Epithelial cell of proximal tubule (primary cell): ENCODE data around the gene SKAP1. TPM values are rescaled to one million over a fixed set of nuclear protein-coding genes. Genes with fewer than 3 reads are reported as not detected.

Experiments
- DNase-seq: peaks from one replicate; pipeline ENCODE4 v3.0.0-alpha.2; 2011; ENCODE audit warnings: low read depth
- H3K4me3 ChIP-seq: 2 replicates; pipeline ENCODE4 v1.5.1; 2011; ENCODE audit warnings: low read depth, mild to moderate bottlenecking, low read length
- CTCF ChIP-seq: conservative IDR thresholded peaks from 2 replicates; pipeline ENCODE4 v1.5.1; 2012; ENCODE audit warnings: low read depth, mild to moderate bottlenecking, low read length
- total RNA-seq: library from RNA; depleted of rRNA; stranded (reverse); fragments of >200 nt; gene quantifications from 2 replicates; pipeline ENCODE4 v1.2.3, GENCODE V29; 2015

SKAP1 gene
- total RNA-seq: 1.5 and 11.4 TPM in 2 replicates

- H3K4me3 ChIP-seq: peak within 1 kb of the TSS; percentile 52
- no peak for TF ChIP-seq CTCF
- DNase-seq: no peak
These were observed at the start of gene SKAP1 for GRCh38 chr17:48429638-48430586. Gene SKAP1 (minus strand): TSS chr17:48430214.

GRCh38 chr17:48479014-48479402 is 49.0 kb upstream of the SKAP1 start:
- H3K4me3 ChIP-seq: no peak overlapping the region
- no peak for TF ChIP-seq CTCF
- no peak for DNase-seq

GRCh38 chr17:48478224-48479013 is 48.4 kb upstream of the SKAP1 start:
- TF ChIP-seq CTCF: no peak
- H3K4me3 ChIP-seq: no peak overlapping the region
- DNase-seq: no peak

GRCh38 chr17:48477221-48477620 is 47.2 kb upstream of the SKAP1 start:
- TF ChIP-seq CTCF: no peak
- H3K4me3 ChIP-seq: no peak overlapping the region

GRCh38 chr17:48472411-48473281 is 42.6 kb upstream of the SKAP1 start:
- no peak overlapping the region for H3K4me3 ChIP-seq
- DNase-seq: no peak
- no peak for TF ChIP-seq CTCF

More at GRCh38 chr17:48477221-48477620, 47.2 kb upstream of the SKAP1 start:
- no peak for DNase-seq

- no peak overlapping the region for H3K4me3 ChIP-seq
- no peak for TF ChIP-seq CTCF
- no peak for DNase-seq
These were observed 41.9 kb upstream of the SKAP1 start for GRCh38 chr17:48471817-48472410.
